KOPT-K1 (cell line): ENCODE results near the gene SHE.

Source experiments
- H3K27ac ChIP-seq: fragments of 200-600 bp; sonication (generic); 2 replicates; pipeline ENCODE4 v1.5.1; 2016; ENCODE audit warnings: antibody characterized with exemption, mild to moderate bottlenecking, low read depth, low read length; ENCODE audit not compliant: poor library complexity, severe bottlenecking
- H3K36me3 ChIP-seq: fragments of 200-600 bp; sonication (generic); 2 replicates; pipeline ENCODE4 v1.5.1; 2017; ENCODE audit warnings: antibody characterized with exemption, mild to moderate bottlenecking, low read length, moderate library complexity; ENCODE audit not compliant: insufficient read depth
- H3K9me3 ChIP-seq: fragments of 200-600 bp; sonication (generic); 2 replicates; pipeline ENCODE4 v1.5.1; 2017; ENCODE audit warnings: antibody characterized with exemption, low read length, mild to moderate bottlenecking; ENCODE audit not compliant: insufficient read depth, poor library complexity, severe bottlenecking

Gene SHE

GRCh38 chr1:154474802-154475201 is 27.4 kb downstream of the SHE start:
- Histone ChIP-seq H3K27ac (no peak overlapping the region), H3K36me3 (no peaks in the 10 kb centered on the region), H3K9me3 (no peaks in the 10 kb centered on the region)

- no peaks in the 10 kb centered on the region for H3K9me3 ChIP-seq
- H3K36me3 ChIP-seq = no peaks in the 10 kb centered on the region
- no peak overlapping the region for H3K27ac ChIP-seq
Measured at GRCh38 chr1:154471304-154471703, 30.9 kb downstream of the SHE start.

- Histone ChIP-seq H3K27ac (no peak overlapping the region), H3K9me3 (no peaks in the 10 kb centered on the region), H3K36me3 (no peaks in the 10 kb centered on the region)
Measured at GRCh38 chr1:154469844-154470560, 32.2 kb downstream of the SHE start.

- peak overlapping the region; percentile 5 for H3K27ac ChIP-seq
- H3K9me3 ChIP-seq = no peaks in the 10 kb centered on the region
- no peaks in the 10 kb centered on the region for H3K36me3 ChIP-seq
Measured at GRCh38 chr1:154468535-154469250, 33.5 kb downstream of the SHE start.

- Histone ChIP-seq H3K36me3 (no peaks in the 10 kb centered on the region), H3K9me3 (no peaks in the 10 kb centered on the region), H3K27ac (peak overlapping the region; percentile 73)
Measured at GRCh38 chr1:154467434-154468102, 34.6 kb downstream of the SHE start.

- no peaks in the 10 kb centered on the region for H3K36me3 ChIP-seq
- H3K9me3 ChIP-seq = no peaks in the 10 kb centered on the region
- peak overlapping the region; percentile 73 for H3K27ac ChIP-seq
Measured at GRCh38 chr1:154466921-154467417, 35.2 kb downstream of the SHE start.

- Histone ChIP-seq H3K27ac (peak overlapping the region; percentile 73), H3K9me3 (no peaks in the 10 kb centered on the region), H3K36me3 (no peaks in the 10 kb centered on the region)
Measured at GRCh38 chr1:154466206-154466605, 36.0 kb downstream of the SHE start.

- no peaks in the 10 kb centered on the region for H3K9me3 ChIP-seq
- H3K27ac ChIP-seq = peak overlapping the region; percentile 73
- H3K36me3 ChIP-seq = no peaks in the 10 kb centered on the region
Measured at GRCh38 chr1:154465621-154466195, 36.5 kb downstream of the SHE start.

GRCh38 chr1:154463512-154463990 is 38.7 kb downstream of the SHE start:
- Histone ChIP-seq H3K9me3 (no peaks in the 10 kb centered on the region), H3K27ac (peak overlapping the region; percentile 73), H3K36me3 (no peaks in the 10 kb centered on the region)

- no peaks in the 10 kb centered on the region for H3K9me3 ChIP-seq
- no peaks in the 10 kb centered on the region for H3K36me3 ChIP-seq
- H3K27ac ChIP-seq = peak overlapping the region; percentile 4
Measured at GRCh38 chr1:154460695-154461260, 41.4 kb downstream of the SHE start.

GRCh38 chr1:154459080-154459479 is 43.1 kb downstream of the SHE start:
- no peaks in the 10 kb centered on the region for H3K9me3 ChIP-seq
- no peak overlapping the region for H3K27ac ChIP-seq
- no peaks in the 10 kb centered on the region for H3K36me3 ChIP-seq

GRCh38 chr1:154456631-154457030 is 45.6 kb downstream of the SHE start:
- H3K36me3 ChIP-seq = no peaks in the 10 kb centered on the region
- no peak overlapping the region for H3K27ac ChIP-seq
- no peaks in the 10 kb centered on the region for H3K9me3 ChIP-seq

GRCh38 chr1:154454386-154455120 is 47.7 kb downstream of the SHE start:
- Histone ChIP-seq H3K36me3 (no peaks in the 10 kb centered on the region), H3K9me3 (no peaks in the 10 kb centered on the region), H3K27ac (no peak overlapping the region)
